ENCODE measurements around the gene RAMP1. TPM values are rescaled to one million over a fixed set of nuclear protein-coding genes. Genes with fewer than 3 reads are reported as not detected.

The RAMP1 gene
- polyA plus RNA-seq, 1 donor from 2014 or later, result 25.5 TPM

DNA sequence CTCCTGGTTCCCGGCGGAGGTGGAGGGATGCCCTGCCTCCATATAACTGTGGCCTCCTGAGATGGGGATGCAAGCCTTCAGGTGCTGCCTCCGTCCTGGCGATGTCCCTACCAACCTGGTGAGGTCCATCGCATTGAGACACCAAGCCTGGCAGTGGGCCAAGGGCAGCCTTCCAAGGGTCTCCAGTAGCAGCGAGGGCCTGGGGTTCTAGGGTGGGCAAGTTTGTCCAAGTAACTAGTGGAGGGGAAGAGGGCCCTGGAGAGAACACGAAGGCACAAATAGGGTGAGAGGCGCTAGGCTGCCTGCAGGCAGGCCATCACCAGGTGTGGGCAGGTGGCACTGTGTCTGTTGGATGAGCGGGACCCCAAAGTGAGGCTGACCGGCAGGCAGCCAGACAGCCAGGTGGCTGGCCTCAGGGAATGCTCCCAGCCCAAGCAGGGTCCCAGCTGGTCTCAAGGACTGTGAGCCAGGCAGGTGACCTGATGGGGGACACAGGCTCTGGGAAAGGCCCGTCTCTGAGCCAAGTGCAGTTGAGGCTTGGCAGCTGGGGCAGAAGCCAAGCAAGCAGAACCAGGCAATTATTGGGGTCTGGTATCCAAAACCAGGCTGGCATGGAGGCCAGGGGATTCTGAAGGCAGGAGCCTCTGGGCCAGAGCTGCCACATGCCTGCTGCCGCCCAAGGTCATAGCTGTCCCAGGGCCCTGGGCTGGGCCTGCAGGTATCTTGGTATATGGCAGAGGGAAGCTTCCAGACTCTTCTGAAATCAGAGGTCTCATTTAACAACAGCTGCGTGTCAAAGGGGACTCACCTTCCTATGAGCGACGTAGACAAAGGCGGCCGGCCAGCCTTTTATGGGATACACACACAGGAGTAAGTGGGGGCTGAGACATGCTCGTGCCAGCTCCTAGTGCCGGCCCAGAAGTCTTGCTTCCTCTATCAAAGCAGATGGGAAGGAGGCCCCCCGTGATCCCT, 23.4 kb downstream of the RAMP1 start:
- Histone ChIP-seq H2AFZ (ENCODE audit: low read depth, low read length) (no peak overlapping the region), H3K27ac (ENCODE audit: low read length) (no peak overlapping the region), H3K4me2 (ENCODE audit: low read length) (no peak overlapping the region), H4K20me1 (ENCODE audit: insufficient read depth) (no peaks in the 10 kb centered on the region), H3K4me3 (ENCODE audit: low read length) (no peak overlapping the region), H3K27me3 (ENCODE audit: insufficient read depth, low read depth, low read length) (no peaks in the 10 kb centered on the region), H3K9me3 (ENCODE audit: low read length) (no peaks in the 10 kb centered on the region), H3F3A (ENCODE audit: insufficient read depth, low read length, poor library complexity, severe bottlenecking) (no peaks in the 10 kb centered on the region), H3K79me2 (replicated peaks; ENCODE audit: insufficient read depth, low read length) (no peaks in the 10 kb centered on the region), H3K9ac (ENCODE audit: low read length) (no peak overlapping the region), H3K9me2 (ENCODE audit: insufficient read depth, low read length) (no peaks in the 10 kb centered on the region), H3K36me3 (ENCODE audit: insufficient read depth, low read length) (no peaks in the 10 kb centered on the region)
- TF ChIP-seq POLR2AphosphoS5 (IDR thresholded peaks at IDR 0.05), result no peak
- TF ChIP-seq MXI1 (conservative IDR thresholded peaks at IDR 0.05; ENCODE audit: poor library complexity, severe bottlenecking), result no peak
- TF ChIP-seq CTCF (IDR thresholded peaks at IDR 0.05; ENCODE audit: poor library complexity, severe bottlenecking), result no peak
- no peak for TF ChIP-seq EP300 (conservative IDR thresholded peaks at IDR 0.05; ENCODE audit: poor library complexity, severe bottlenecking)
- TF ChIP-seq TAF1 (IDR thresholded peaks at IDR 0.05; ENCODE audit: low read depth), result no peak
- no peak for TF ChIP-seq EZH2 (IDR thresholded peaks at IDR 0.05; ENCODE audit: borderline replicate concordance, insufficient read depth, low read length, poor library complexity, severe bottlenecking)
- no peak for TF ChIP-seq RAD21 (conservative IDR thresholded peaks at IDR 0.05)
- no peak for TF ChIP-seq SMC3 (conservative IDR thresholded peaks at IDR 0.05; ENCODE audit: poor library complexity)
- TF ChIP-seq REST (IDR thresholded peaks at IDR 0.05; ENCODE audit: borderline replicate concordance), result no peak

DNA sequence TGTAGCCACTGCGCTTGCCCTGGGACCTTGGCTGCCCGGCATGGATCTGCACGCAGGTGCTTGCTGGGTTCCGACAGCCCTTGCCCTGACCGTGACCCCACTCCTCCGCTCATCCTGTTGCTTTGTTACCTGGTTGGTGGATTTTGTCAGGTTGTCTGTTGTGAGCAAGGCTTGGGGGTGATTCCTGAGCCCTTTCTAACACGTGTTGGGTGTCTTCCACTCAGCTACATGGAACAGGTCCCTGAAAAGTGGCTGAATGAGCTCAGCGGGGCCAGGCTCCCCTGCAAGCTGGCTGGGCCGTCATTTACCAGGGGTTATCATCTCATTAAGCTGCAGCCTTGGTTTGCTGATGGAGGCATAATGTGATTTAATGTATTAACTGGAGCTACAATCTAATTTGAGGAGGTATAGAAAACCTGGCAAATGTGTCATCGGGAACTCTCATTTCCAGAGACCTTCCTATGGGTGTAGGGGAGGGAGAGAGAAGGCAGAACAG, 24.6 kb downstream of the RAMP1 start:
- no peak overlapping the region for H3K27ac ChIP-seq (ENCODE audit: low read length)
- H4K20me1 ChIP-seq (ENCODE audit: insufficient read depth), result no peaks in the 10 kb centered on the region

More for the DNA sequence above, 24.6 kb downstream of the RAMP1 start:
- H3K79me2 ChIP-seq (replicated peaks; ENCODE audit: insufficient read depth, low read length), result no peaks in the 10 kb centered on the region
- TF ChIP-seq RAD21 (conservative IDR thresholded peaks at IDR 0.05) (no peak), MXI1 (conservative IDR thresholded peaks at IDR 0.05; ENCODE audit: poor library complexity, severe bottlenecking) (no peak), SMC3 (conservative IDR thresholded peaks at IDR 0.05; ENCODE audit: poor library complexity) (no peak), EP300 (conservative IDR thresholded peaks at IDR 0.05; ENCODE audit: poor library complexity, severe bottlenecking) (no peak), EZH2 (IDR thresholded peaks at IDR 0.05; ENCODE audit: borderline replicate concordance, insufficient read depth, low read length, poor library complexity, severe bottlenecking) (no peak), REST (IDR thresholded peaks at IDR 0.05; ENCODE audit: borderline replicate concordance) (no peak), CTCF (IDR thresholded peaks at IDR 0.05; ENCODE audit: poor library complexity, severe bottlenecking) (no peak), TAF1 (IDR thresholded peaks at IDR 0.05; ENCODE audit: low read depth) (no peak), POLR2AphosphoS5 (IDR thresholded peaks at IDR 0.05) (no peak)
- no peak overlapping the region for H2AFZ ChIP-seq (ENCODE audit: low read depth, low read length)
- H3K9me2 ChIP-seq (ENCODE audit: insufficient read depth, low read length), result no peaks in the 10 kb centered on the region
- no peak overlapping the region for H3K4me3 ChIP-seq (ENCODE audit: low read length)
- no peaks in the 10 kb centered on the region for H3K36me3 ChIP-seq (ENCODE audit: insufficient read depth, low read length)
- no peaks in the 10 kb centered on the region for H3K9me3 ChIP-seq (ENCODE audit: low read length)
- no peaks in the 10 kb centered on the region for H3F3A ChIP-seq (ENCODE audit: insufficient read depth, low read length, poor library complexity, severe bottlenecking)
- H3K27me3 ChIP-seq (ENCODE audit: insufficient read depth, low read depth, low read length), result no peaks in the 10 kb centered on the region
- no peak overlapping the region for H3K4me2 ChIP-seq (ENCODE audit: low read length)
- H3K9ac ChIP-seq (ENCODE audit: low read length), result no peak overlapping the region
